ENCODE measurements around the gene PRELID2.

The PRELID2 gene

GRCh38 chr5:145761254-145761653, 73.9 kb downstream of the PRELID2 start:
- no peak overlapping the region for H3K4me2 ChIP-seq (ENCODE audit: insufficient read depth, low read length, poor library complexity, severe bottlenecking)
- H4K91ac ChIP-seq (ENCODE audit: low read depth, low read length, poor library complexity) = no peak overlapping the region
- no peak overlapping the region for H2BK120ac ChIP-seq (ENCODE audit: low read depth, low read length)
- H2AFZ ChIP-seq (ENCODE audit: low read length) = no peak overlapping the region
- H3K18ac ChIP-seq (ENCODE audit: low read length) = no peak overlapping the region
- H2BK15ac ChIP-seq (ENCODE audit: low read length) = no peak overlapping the region
- no peak overlapping the region for H2BK12ac ChIP-seq (ENCODE audit: low read length)
- no peaks in the 10 kb centered on the region for H3K27me3 ChIP-seq (ENCODE audit: control insufficient read depth in 3 of 3, insufficient read depth in 3 of 3, low read depth in 1 of 3, low read length in 3 of 3)
- H3K4ac ChIP-seq (ENCODE audit: low read length) = no peak overlapping the region
- no peaks in the 10 kb centered on the region for H3K4me1 ChIP-seq (ENCODE audit: control insufficient read depth in 2 of 2, insufficient read depth in 1 of 2, low read depth in 1 of 2, low read length in 2 of 2)
- WGBS, 2 donors (ENCODE audit: extremely low coverage in 2 of 2, insufficient read length in 2 of 2, insufficient replicate concordance in 1 of 2) = no CpG with 5 or more reads among the region's 4 CpGs
- H3K9me3 ChIP-seq (replicated peaks in 1 of 2; ENCODE audit: control insufficient read depth in 2 of 2, insufficient read depth in 1 of 2, low read depth in 1 of 2, low read length in 2 of 2) = no peaks in the 10 kb centered on the region
- no peak overlapping the region for H3K9ac ChIP-seq (ENCODE audit: low read depth, low read length, poor library complexity)
- H2AK5ac ChIP-seq (ENCODE audit: low read depth, low read length) = no peak overlapping the region
- H3K23ac ChIP-seq (ENCODE audit: low read depth, low read length, poor library complexity) = no peak overlapping the region
- no peak overlapping the region for H3K14ac ChIP-seq (ENCODE audit: low read length)
- no peaks in the 10 kb centered on the region for H3K36me3 ChIP-seq (replicated peaks in 1 of 2; ENCODE audit: control insufficient read depth in 2 of 2, insufficient read depth in 2 of 2, low read length in 2 of 2)
- no peak overlapping the region for H3K4me3 ChIP-seq (ENCODE audit: low read length in 2 of 2)
- no peak overlapping the region for H2BK5ac ChIP-seq (ENCODE audit: low read length)
- H3K27ac ChIP-seq (replicated peaks; ENCODE audit: low read length) = no peak overlapping the region
- H4K8ac ChIP-seq (ENCODE audit: low read depth, low read length) = no peak overlapping the region
- DNase-seq (ENCODE audit: low spot score) = no peak
- H3K79me1 ChIP-seq (ENCODE audit: low read depth, low read length) = no peaks in the 10 kb centered on the region

GRCh38 chr5:145760660-145761059, 74.5 kb downstream of the PRELID2 start:
- no peaks in the 10 kb centered on the region for H3K79me1 ChIP-seq (ENCODE audit: low read depth, low read length)
- no peaks in the 10 kb centered on the region for H3K9me3 ChIP-seq (replicated peaks in 1 of 2; ENCODE audit: control insufficient read depth in 2 of 2, insufficient read depth in 1 of 2, low read depth in 1 of 2, low read length in 2 of 2)
- H3K4me2 ChIP-seq (ENCODE audit: insufficient read depth, low read length, poor library complexity, severe bottlenecking) = no peak overlapping the region
- no peak overlapping the region for H2BK15ac ChIP-seq (ENCODE audit: low read length)
- H3K4me1 ChIP-seq (ENCODE audit: control insufficient read depth in 2 of 2, insufficient read depth in 1 of 2, low read depth in 1 of 2, low read length in 2 of 2) = no peaks in the 10 kb centered on the region
- no peak overlapping the region for H2AFZ ChIP-seq (ENCODE audit: low read length)
- no peak overlapping the region for H2BK120ac ChIP-seq (ENCODE audit: low read depth, low read length)
- no peak overlapping the region for H3K23ac ChIP-seq (ENCODE audit: low read depth, low read length, poor library complexity)
- H4K8ac ChIP-seq (ENCODE audit: low read depth, low read length) = no peak overlapping the region
- WGBS, 2 donors (ENCODE audit: extremely low coverage in 2 of 2, insufficient read length in 2 of 2, insufficient replicate concordance in 1 of 2) = no CpG with 5 or more reads among the region's 1 CpG
- H2AK5ac ChIP-seq (ENCODE audit: low read depth, low read length) = no peak overlapping the region
- no peak overlapping the region for H2BK12ac ChIP-seq (ENCODE audit: low read length)
- no peak overlapping the region for H3K9ac ChIP-seq (ENCODE audit: low read depth, low read length, poor library complexity)
- no peak for DNase-seq (ENCODE audit: low spot score)
- no peak overlapping the region for H3K14ac ChIP-seq (ENCODE audit: low read length)
- no peak overlapping the region for H3K27ac ChIP-seq (replicated peaks; ENCODE audit: low read length)
- H2BK5ac ChIP-seq (ENCODE audit: low read length) = no peak overlapping the region
- H3K18ac ChIP-seq (ENCODE audit: low read length) = no peak overlapping the region
- no peak overlapping the region for H4K91ac ChIP-seq (ENCODE audit: low read depth, low read length, poor library complexity)
- H3K36me3 ChIP-seq (replicated peaks in 1 of 2; ENCODE audit: control insufficient read depth in 2 of 2, insufficient read depth in 2 of 2, low read length in 2 of 2) = no peaks in the 10 kb centered on the region
- H3K4me3 ChIP-seq (ENCODE audit: low read length in 2 of 2) = no peak overlapping the region
- no peak overlapping the region for H3K4ac ChIP-seq (ENCODE audit: low read length)
- H3K27me3 ChIP-seq (ENCODE audit: control insufficient read depth in 3 of 3, insufficient read depth in 3 of 3, low read depth in 1 of 3, low read length in 3 of 3) = no peaks in the 10 kb centered on the region

DNA sequence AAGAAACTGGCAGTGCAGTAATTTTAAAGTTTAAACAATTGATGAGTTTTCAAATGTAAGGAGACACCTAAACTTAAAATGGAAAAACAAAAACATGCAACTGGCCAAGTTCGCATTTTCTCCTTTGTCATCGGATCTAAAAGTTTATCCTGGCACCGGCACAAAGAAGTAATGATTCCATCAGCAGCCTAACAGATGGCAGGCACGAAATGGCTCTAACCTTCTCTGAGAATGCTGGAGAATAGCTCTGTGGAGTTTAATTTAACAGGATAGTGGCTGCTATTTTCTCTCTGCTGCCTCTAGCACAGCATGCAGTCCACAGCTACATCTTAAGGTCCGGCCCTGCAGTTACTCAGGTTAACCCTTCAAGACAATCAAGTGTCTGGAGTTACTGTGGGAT, 82.2 kb downstream of the PRELID2 start:
- Histone ChIP-seq H3K9me3 (replicated peaks in 1 of 2; ENCODE audit: control insufficient read depth in 2 of 2, insufficient read depth in 1 of 2, low read depth in 1 of 2, low read length in 2 of 2) (no peaks in the 10 kb centered on the region), H2BK15ac (ENCODE audit: low read length) (no peak overlapping the region), H2BK5ac (ENCODE audit: low read length) (no peak overlapping the region), H3K23ac (ENCODE audit: low read depth, low read length, poor library complexity) (no peak overlapping the region), H2AK5ac (ENCODE audit: low read depth, low read length) (no peak overlapping the region), H3K9ac (ENCODE audit: low read depth, low read length, poor library complexity) (no peak overlapping the region), H3K79me1 (ENCODE audit: low read depth, low read length) (no peaks in the 10 kb centered on the region), H2BK120ac (ENCODE audit: low read depth, low read length) (no peak overlapping the region), H3K4ac (ENCODE audit: low read length) (no peak overlapping the region), H3K36me3 (replicated peaks in 1 of 2; ENCODE audit: control insufficient read depth in 2 of 2, insufficient read depth in 2 of 2, low read length in 2 of 2) (no peaks in the 10 kb centered on the region), H3K4me1 (ENCODE audit: control insufficient read depth in 2 of 2, insufficient read depth in 1 of 2, low read depth in 1 of 2, low read length in 2 of 2) (peaks cover 0 to 8% of the 10 kb centered on the region in 2 donors), H4K91ac (ENCODE audit: low read depth, low read length, poor library complexity) (no peak overlapping the region), H3K4me2 (ENCODE audit: insufficient read depth, low read length, poor library complexity, severe bottlenecking) (no peak overlapping the region), H3K27ac (replicated peaks; ENCODE audit: low read length) (no peak overlapping the region), H2AFZ (ENCODE audit: low read length) (peak overlapping the region; percentile 9), H3K18ac (ENCODE audit: low read length) (no peak overlapping the region), H2BK12ac (ENCODE audit: low read length) (no peak overlapping the region), H3K27me3 (ENCODE audit: control insufficient read depth in 3 of 3, insufficient read depth in 3 of 3, low read depth in 1 of 3, low read length in 3 of 3) (no peaks in the 10 kb centered on the region), H3K4me3 (ENCODE audit: low read length in 2 of 2) (no peak overlapping the region), H4K8ac (ENCODE audit: low read depth, low read length) (no peak overlapping the region), H3K14ac (ENCODE audit: low read length) (no peak overlapping the region)
- DNase-seq (ENCODE audit: low spot score) = no peak
- no CpG with 5 or more reads among the region's 5 CpGs for WGBS, 2 donors (ENCODE audit: extremely low coverage in 2 of 2, insufficient read length in 2 of 2, insufficient replicate concordance in 1 of 2)

DNA sequence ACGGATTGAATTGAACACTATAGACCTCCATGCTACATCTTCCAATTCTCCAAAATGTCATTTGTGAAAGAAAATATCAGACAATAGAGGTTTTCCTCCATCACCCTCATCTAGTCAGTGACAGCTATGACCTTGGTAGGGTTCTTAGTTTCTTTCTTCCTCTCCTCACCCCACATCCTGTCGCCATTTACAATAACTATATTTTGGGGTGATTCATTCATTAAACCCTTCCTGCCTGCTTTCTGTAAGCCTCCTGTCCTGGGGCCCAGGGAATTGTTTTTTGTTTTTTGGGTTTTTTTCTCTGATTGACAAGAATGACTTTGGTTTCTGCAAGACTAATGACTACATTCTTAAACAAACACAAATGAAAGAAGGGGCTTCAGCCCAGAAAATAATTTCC, 82.6 kb downstream of the PRELID2 start:
- no peaks in the 10 kb centered on the region for H3K79me1 ChIP-seq (ENCODE audit: low read depth, low read length)
- peaks cover 0 to 8% of the 10 kb centered on the region in 2 donors for H3K4me1 ChIP-seq (ENCODE audit: control insufficient read depth in 2 of 2, insufficient read depth in 1 of 2, low read depth in 1 of 2, low read length in 2 of 2)
- H3K4me3 ChIP-seq (ENCODE audit: low read length in 2 of 2) = no peak overlapping the region
- no peak overlapping the region for H3K18ac ChIP-seq (ENCODE audit: low read length)
- H3K36me3 ChIP-seq (replicated peaks in 1 of 2; ENCODE audit: control insufficient read depth in 2 of 2, insufficient read depth in 2 of 2, low read length in 2 of 2) = no peaks in the 10 kb centered on the region
- H3K27ac ChIP-seq (replicated peaks; ENCODE audit: low read length) = no peak overlapping the region
- H3K23ac ChIP-seq (ENCODE audit: low read depth, low read length, poor library complexity) = no peak overlapping the region
- no peak overlapping the region for H3K4ac ChIP-seq (ENCODE audit: low read length)
- H2AFZ ChIP-seq (ENCODE audit: low read length) = no peak overlapping the region
- H2BK12ac ChIP-seq (ENCODE audit: low read length) = no peak overlapping the region
- H2BK5ac ChIP-seq (ENCODE audit: low read length) = no peak overlapping the region
- H3K27me3 ChIP-seq (ENCODE audit: control insufficient read depth in 3 of 3, insufficient read depth in 3 of 3, low read depth in 1 of 3, low read length in 3 of 3) = no peaks in the 10 kb centered on the region
- H3K9ac ChIP-seq (ENCODE audit: low read depth, low read length, poor library complexity) = no peak overlapping the region
- H3K4me2 ChIP-seq (ENCODE audit: insufficient read depth, low read length, poor library complexity, severe bottlenecking) = no peak overlapping the region
- no peak for DNase-seq (ENCODE audit: low spot score)
- no peak overlapping the region for H2BK15ac ChIP-seq (ENCODE audit: low read length)
- H3K14ac ChIP-seq (ENCODE audit: low read length) = no peak overlapping the region
- WGBS, 2 donors (ENCODE audit: extremely low coverage in 2 of 2, insufficient read length in 2 of 2, insufficient replicate concordance in 1 of 2) = no CpG with 5 or more reads among the region's 2 CpGs
- H2BK120ac ChIP-seq (ENCODE audit: low read depth, low read length) = no peak overlapping the region
- H2AK5ac ChIP-seq (ENCODE audit: low read depth, low read length) = no peak overlapping the region
- no peaks in the 10 kb centered on the region for H3K9me3 ChIP-seq (replicated peaks in 1 of 2; ENCODE audit: control insufficient read depth in 2 of 2, insufficient read depth in 1 of 2, low read depth in 1 of 2, low read length in 2 of 2)
- no peak overlapping the region for H4K91ac ChIP-seq (ENCODE audit: low read depth, low read length, poor library complexity)
- no peak overlapping the region for H4K8ac ChIP-seq (ENCODE audit: low read depth, low read length)
